ENCODE data around the gene EPB41L3.

- TF ChIP-seq CTCF (IDR thresholded peaks at IDR 0.05; ENCODE audit: low read depth, low read length) (no peak), EZH2phosphoT487 (IDR thresholded peaks at IDR 0.05; ENCODE audit: low read depth) (no peak)
These were observed 99.5 kb downstream of the EPB41L3 start for GRCh38 chr18:5444269-5444668.

Data from OCI-LY3 (cell line).